NK-92 (cell line): ENCODE results near the gene GSDME.
"Not testable (repeated sequence)": the region's sequence is repeated elsewhere in the genome, so short reads cannot be mapped to it uniquely, and the experiment has no call there.

ENCODE experiments used
- DNase-seq: peaks from one replicate; lab custom pipeline; 2025; ENCODE audit not compliant: unreplicated experiment; lab: John Stamatoyannopoulos, UW

GSDME gene

GRCh38 chr7:24742506-24743162 is 14.6 kb downstream of the GSDME start:
- no peak for DNase-seq

GRCh38 chr7:24741679-24742505 is 15.4 kb downstream of the GSDME start:
- DNase-seq: no peak

GRCh38 chr7:24740871-24741270 is 16.4 kb downstream of the GSDME start:
- no peak for DNase-seq

DNA sequence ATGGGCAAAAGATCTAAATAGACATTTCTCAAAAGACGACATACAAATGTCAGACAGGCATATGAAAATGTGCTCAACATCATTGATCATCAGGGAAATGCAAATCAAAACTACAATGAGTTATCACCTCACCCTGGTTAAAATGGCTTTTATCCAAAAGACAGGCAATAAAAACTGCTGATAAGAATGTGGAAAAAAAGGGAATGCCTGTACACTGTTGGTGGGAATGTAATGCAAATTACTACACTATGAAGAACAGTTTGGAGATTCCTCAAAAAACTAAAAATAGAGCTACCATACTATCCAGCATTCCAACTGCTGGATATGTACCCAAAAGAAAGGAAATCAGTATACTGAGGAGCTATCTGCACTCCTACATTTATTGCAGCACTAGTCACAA is 18.0 kb downstream of the GSDME start:
- DNase-seq: no peak

DNA sequence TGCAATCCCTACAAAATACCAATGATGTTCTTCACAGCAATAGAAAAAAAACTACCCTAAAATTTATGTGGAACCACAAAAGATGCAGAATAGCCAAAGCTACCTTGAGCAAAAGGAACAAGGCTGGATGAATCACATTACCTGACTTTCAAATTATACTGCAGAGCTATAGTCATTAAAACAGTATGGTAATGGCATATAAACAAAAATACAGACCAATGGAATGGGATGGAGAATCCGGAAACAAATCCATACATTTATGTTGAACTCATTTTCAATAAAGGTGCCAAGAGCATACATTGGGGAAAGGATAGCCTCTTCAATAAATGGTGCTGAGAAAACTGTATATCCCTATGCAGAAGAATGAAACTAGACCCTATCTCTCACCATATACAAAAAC is 18.7 kb downstream of the GSDME start:
- no peak for DNase-seq

- DNase-seq: no peak
Observed at GRCh38 chr7:24737281-24737680, 20.0 kb downstream of the GSDME start.

GRCh38 chr7:24735594-24735993 is 21.7 kb downstream of the GSDME start:
- DNase-seq: not testable (repeated sequence)

DNA sequence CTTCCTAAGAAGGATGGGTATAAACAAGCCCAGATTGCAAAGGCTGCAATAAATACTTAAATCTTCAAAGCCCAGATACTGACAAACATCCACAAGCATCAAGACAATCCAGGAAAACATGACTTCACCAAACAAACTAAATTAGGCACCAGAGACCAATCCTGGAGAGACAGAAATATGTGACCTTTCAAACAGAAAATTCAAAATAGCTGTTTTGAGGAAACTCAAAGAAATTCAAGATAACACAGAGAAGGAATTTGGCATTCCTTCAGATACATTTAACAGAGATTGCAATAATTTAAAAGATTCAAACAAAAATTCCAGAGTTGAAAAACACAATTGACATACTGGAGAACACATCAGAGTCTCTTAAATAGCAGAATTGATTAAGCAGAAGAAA is 23.0 kb downstream of the GSDME start:
- no peak for DNase-seq

DNA sequence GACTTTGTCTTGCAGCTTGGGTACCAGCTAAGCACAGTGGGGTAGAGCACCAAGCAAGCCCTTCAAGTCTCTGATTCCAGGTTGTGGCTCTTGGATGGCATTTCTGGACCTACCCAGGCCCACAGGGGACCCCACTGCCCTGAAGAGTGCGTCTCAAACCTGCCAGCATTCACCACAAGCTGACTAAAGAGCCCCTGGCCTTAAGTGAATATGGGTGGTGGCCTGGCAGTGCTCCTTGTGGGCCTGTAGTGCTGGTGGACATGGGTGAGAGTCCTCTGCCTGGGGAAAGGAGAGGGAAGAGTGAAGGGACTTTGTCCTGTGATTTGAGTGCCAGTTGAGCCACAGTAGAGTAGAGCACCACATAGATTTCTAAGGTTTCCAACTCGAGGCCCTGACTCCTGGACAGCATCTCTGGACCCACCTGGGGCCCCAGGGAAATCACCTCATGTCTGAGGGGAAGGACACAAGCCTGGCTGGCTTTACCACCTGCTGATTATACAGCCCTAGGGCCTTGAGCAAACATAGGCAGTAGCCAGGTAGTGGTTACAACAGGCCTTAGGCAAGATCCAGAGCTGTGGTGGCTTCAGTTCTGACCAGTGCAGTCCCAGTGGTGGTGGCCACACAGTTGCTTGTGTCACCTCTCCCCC is 23.7 kb downstream of the GSDME start:
- DNase-seq: no peak

- no peak for DNase-seq
Observed at GRCh38 chr7:24732646-24733413, 24.4 kb downstream of the GSDME start.

- DNase-seq: no peak
Observed at GRCh38 chr7:24731313-24731712, 26.0 kb downstream of the GSDME start.

DNA sequence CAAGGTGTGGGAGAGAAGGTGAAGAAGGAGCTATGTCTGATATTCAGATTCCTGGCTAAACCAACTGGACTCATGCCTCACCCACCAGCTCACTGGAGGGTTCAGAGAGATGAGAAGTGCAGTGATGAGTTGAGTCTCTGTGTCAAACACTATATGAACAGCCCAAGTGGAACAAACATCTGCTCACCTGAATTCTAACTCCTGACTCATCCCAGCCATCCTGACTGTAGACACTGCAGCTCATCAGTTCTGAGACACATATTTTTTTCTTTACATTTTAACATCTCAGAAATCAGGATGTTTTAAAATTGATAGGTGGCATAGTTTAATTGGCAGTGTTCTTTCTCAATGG is 27.3 kb downstream of the GSDME start:
- DNase-seq: no peak

- DNase-seq: no peak
Observed at GRCh38 chr7:24729365-24730017, 27.8 kb downstream of the GSDME start.

DNA sequence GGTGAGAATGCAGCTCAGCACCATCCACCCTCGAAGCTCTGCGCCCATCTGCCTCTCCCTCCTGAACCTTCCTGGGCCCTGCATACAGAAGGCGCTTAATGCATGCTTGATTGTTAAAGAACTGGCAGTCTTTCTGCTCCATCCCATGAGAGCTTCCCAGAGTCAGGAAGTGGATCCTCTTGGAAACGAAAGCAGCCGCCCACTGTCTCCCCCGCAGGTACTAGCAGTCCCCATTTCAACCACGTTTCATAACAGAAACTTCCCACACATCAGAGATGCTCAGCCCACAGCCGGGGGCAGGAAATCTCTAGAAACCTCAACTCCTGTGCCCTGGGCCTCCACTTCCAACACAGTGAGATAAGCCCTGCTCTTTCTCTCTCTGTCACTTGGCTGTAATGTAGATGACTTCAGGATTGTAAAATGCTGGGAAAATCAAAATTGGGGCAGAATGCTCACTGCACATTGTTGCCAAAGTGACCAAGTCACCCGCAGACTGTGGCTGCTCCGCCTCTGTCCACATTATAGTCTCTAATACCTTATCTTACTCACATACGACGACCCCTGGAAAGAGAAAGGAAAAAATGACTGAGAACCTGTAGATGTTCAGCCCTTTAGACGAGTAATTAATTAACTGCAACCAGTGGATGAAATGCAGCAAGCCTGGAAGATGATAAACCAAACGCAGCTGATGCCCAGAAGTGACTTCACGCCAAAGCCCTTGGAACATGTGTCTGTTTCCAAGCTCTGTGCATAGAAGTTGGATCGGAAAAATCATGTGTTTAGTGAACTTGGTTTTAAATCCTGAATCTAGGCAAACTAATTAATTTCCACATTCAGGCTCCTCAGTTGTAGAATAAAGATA is 28.5 kb downstream of the GSDME start:
- DNase-seq: no peak

DNA sequence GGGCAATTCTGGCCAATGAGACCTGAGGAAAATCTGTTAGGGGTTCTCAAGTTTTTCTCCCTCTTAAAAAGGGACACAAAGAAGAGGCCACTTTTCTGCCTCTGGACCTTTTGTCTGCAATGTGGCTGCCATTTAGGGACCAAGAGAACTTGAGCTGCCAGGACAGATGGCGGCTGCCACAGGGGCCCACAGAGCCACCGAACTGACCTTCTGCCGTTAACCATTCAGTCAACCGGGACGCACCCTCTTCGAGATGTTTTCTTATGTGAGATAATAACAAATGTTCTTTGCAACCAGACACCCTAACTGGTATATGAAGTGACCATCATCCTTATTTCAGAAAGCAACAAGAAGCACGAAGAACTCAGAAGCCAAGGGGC is 29.2 kb downstream of the GSDME start:
- no peak for DNase-seq

GRCh38 chr7:24727154-24728120 is 29.8 kb downstream of the GSDME start:
- DNase-seq: no peak

GRCh38 chr7:24725554-24726241 is 31.6 kb downstream of the GSDME start:
- no peak for DNase-seq

DNA sequence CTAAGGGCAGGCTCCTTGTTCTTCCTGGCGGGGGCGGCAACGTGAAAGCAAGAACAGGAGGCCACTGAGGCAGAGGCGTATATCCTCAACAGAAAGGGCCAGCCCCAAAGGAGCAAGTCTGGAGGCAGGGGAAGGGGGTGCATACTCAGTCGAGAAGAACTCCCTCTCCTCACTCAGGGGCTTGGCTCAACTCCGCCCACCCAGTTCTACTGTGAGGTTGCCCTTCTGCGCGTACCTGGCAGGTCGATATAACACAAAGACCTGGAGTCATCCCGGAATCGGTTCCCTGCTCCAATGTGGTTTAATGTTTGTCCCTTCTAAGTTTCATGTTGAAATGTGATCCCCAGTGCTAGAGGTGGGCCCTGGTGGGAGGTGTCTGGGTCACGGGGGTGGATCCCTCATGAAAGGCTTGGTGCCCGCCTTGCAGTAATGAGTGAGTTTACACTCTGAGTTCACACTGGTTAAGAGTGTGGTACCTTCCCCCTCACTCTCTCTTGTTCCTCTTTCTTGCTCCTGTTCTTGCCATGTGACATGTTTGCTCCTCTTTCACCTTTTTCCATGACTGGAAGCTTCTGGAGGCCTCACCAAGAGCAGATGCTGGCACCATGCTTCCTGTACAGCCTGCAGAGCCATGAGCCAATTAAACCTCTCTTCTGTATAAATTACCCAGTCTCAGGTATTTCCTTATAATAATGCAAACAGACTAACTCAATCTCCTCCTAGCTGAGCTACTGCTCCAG is 32.6 kb downstream of the GSDME start:
- DNase-seq: no peak
